Measurements from ENCODE around the gene SFXN5.

Gene SFXN5

DNA sequence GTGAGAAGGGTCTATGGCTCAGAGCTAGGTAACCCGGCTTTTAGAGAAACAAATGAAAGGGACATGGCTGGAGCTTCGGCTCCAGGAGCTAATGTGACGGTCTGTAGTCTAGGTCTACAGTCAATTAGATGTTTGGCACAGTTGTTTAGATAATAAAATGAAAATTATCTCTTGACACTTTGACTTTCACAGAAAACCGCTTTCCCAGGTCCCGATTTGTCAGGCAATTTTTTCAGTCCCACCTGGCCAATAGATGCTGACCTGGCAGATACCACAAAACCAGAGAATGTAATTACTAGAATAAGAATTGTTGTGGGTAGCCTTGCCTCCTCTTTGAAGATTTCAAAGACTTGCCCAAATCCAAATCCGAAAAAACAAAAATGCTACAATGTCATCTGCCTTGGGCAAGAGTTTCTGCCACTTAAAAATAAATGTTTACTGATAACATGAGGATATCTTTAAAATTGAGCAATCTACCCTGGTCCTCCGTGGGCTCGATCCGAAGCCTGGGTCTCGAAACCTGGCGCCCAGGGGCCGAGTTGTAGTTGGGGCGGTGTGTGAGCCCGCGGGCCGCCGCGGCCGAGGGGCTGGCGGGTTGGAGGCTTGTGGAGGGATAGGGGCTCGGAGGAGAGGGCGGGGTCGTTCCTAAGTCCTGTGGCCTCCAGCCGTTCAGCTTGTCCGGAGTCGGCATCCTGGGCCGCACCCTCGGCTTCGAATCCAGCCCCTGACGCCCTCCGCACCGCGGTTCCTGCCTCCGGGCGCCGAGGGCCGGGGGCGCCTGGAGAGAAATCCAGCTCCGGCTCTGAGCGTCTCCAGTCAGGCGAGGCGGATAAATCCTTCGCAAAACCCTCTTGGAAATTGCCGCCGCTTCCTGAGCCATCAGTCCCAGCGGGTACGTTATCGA lies 151.8 kb downstream of the SFXN5 start:
- no peak overlapping the region for H3K4me3 ChIP-seq (ENCODE audit: insufficient read depth, low read length, poor library complexity, severe bottlenecking)
- no peak overlapping the region for H3K9ac ChIP-seq (ENCODE audit: low read length)
- no peaks in the 10 kb centered on the region for H3K9me3 ChIP-seq (ENCODE audit: insufficient read depth, low read length)
- no peaks in the 10 kb centered on the region for H3F3A ChIP-seq (ENCODE audit: insufficient read depth)
- H3K36me3 ChIP-seq (ENCODE audit: low read length), result no peaks in the 10 kb centered on the region
- TF ChIP-seq, protein P1, sequence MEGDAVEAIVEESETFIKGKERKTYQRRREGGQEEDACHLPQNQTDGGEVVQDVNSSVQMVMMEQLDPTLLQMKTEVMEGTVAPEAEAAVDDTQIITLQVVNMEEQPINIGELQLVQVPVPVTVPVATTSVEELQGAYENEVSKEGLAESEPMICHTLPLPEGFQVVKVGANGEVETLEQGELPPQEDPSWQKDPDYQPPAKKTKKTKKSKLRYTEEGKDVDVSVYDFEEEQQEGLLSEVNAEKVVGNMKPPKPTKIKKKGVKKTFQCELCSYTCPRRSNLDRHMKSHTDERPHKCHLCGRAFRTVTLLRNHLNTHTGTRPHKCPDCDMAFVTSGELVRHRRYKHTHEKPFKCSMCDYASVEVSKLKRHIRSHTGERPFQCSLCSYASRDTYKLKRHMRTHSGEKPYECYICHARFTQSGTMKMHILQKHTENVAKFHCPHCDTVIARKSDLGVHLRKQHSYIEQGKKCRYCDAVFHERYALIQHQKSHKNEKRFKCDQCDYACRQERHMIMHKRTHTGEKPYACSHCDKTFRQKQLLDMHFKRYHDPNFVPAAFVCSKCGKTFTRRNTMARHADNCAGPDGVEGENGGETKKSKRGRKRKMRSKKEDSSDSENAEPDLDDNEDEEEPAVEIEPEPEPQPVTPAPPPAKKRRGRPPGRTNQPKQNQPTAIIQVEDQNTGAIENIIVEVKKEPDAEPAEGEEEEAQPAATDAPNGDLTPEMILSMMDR (IDR thresholded peaks at IDR 0.05; ENCODE audit: insufficient read depth, low read length, poor library complexity, severe bottlenecking), result no peak
- TF ChIP-seq EZH2phosphoT487 (conservative IDR thresholded peaks at IDR 0.05; ENCODE audit: low read length), result no peak
- H4K20me1 ChIP-seq (ENCODE audit: low read depth, low read length), result no peaks in the 10 kb centered on the region
- no peak overlapping the region for H2AFZ ChIP-seq (ENCODE audit: low read depth, low read length, severe bottlenecking)
- H3K27ac ChIP-seq (ENCODE audit: low read depth, low read length), result no peak overlapping the region
- H3K27me3 ChIP-seq (ENCODE audit: low read length), result no peaks in the 10 kb centered on the region
- H3K4me2 ChIP-seq (ENCODE audit: low read depth, low read length, poor library complexity, severe bottlenecking), result no peak overlapping the region
- H3K79me2 ChIP-seq (ENCODE audit: insufficient read depth, low read length), result no peaks in the 10 kb centered on the region
- H3K9me2 ChIP-seq (replicated peaks; ENCODE audit: insufficient read depth, low read length), result no peaks in the 10 kb centered on the region

DNA sequence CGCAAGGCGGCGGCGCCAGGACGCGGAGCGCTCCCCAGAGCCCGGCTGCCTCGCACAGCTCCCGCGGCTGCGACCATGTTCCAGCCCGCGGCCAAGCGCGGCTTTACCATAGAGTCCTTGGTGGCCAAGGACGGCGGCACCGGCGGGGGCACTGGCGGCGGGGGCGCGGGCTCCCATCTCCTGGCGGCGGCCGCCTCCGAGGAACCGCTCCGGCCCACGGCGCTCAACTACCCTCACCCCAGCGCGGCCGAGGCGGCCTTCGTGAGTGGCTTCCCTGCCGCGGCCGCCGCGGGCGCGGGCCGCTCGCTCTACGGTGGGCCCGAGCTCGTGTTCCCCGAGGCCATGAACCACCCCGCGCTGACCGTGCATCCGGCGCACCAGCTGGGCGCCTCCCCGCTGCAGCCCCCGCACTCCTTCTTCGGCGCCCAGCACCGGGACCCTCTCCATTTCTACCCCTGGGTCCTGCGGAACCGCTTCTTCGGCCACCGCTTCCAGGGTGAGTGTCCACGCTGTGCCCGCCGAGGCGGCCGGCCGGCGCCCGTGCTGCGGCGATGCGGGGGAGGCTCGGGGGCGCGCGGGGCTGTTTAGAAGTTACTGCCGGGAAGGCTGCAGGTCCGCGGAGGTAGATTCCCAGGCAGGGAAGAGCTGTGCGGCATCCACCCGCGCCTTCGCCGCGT lies 153.5 kb downstream of the SFXN5 start:
- Histone ChIP-seq H3K27ac (ENCODE audit: low read depth, low read length) (no peak overlapping the region), H3K27me3 (ENCODE audit: low read length) (no peaks in the 10 kb centered on the region), H3K9ac (ENCODE audit: low read length) (no peak overlapping the region), H3F3A (ENCODE audit: insufficient read depth) (no peaks in the 10 kb centered on the region), H3K9me3 (ENCODE audit: insufficient read depth, low read length) (no peaks in the 10 kb centered on the region), H3K4me3 (ENCODE audit: insufficient read depth, low read length, poor library complexity, severe bottlenecking) (no peak overlapping the region), H4K20me1 (ENCODE audit: low read depth, low read length) (no peaks in the 10 kb centered on the region), H3K36me3 (ENCODE audit: low read length) (no peaks in the 10 kb centered on the region), H3K4me2 (ENCODE audit: low read depth, low read length, poor library complexity, severe bottlenecking) (no peak overlapping the region), H3K79me2 (ENCODE audit: insufficient read depth, low read length) (no peaks in the 10 kb centered on the region), H2AFZ (ENCODE audit: low read depth, low read length, severe bottlenecking) (no peak overlapping the region), H3K9me2 (replicated peaks; ENCODE audit: insufficient read depth, low read length) (no peaks in the 10 kb centered on the region)
- TF ChIP-seq EZH2phosphoT487 (conservative IDR thresholded peaks at IDR 0.05; ENCODE audit: low read length), result no peak
- TF ChIP-seq, protein P1 (IDR thresholded peaks at IDR 0.05; ENCODE audit: insufficient read depth, low read length, poor library complexity, severe bottlenecking), result no peak

DNA sequence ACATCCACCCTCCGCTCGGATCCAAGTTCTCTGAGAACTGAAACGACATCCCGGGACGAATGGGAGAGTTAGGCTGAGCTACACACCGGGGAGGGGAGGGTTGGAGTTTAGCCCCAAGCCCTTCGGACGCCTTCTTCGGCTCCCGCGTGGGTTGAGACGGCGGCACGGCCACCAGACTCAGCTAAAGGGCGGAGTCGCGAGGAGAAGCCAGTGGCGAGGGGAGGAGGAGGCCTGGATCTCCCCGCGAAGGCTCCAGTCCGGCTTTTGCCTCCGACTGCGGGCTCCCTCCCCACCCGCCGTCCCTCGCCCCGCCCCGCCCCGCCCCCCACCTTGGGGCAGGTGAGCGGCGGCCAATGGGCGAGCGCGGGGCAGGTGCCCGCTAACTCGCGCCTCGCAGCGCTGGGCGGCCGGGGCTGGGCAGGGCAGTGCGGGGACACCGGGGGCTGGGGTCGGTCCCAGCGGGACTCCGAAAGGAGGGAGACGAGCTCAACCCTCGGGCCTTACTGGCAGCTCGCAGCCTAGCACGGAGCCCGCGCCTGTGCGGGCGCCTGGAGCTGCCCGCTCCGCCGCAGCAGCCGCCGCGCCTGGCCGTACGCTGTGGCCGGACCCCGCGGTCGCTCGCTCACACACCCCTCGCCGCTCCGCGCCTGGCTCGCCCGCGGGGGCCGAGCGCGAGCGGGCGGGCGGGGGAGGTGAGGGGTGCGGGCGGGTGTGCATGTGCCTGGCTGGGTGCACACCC lies 154.2 kb downstream of the SFXN5 start, which contains the start of gene EMX1:
Gene EMX1, plus strand, starts transcription at position 382 of the 739 bp plus-strand sequence. Its CDS starts 334 bp downstream, at position 716.
- Histone ChIP-seq H3K79me2 (ENCODE audit: insufficient read depth, low read length) (no peaks in the 10 kb centered on the region), H3K4me3 (ENCODE audit: insufficient read depth, low read length, poor library complexity, severe bottlenecking) (no peak within 1 kb of the TSS), H2AFZ (ENCODE audit: low read depth, low read length, severe bottlenecking) (no peak within 1 kb of the TSS), H4K20me1 (ENCODE audit: low read depth, low read length) (no peaks in the 10 kb centered on the region), H3K36me3 (ENCODE audit: low read length) (no peaks in the 10 kb centered on the region), H3K9me2 (replicated peaks; ENCODE audit: insufficient read depth, low read length) (no peaks in the 10 kb centered on the region), H3K27me3 (ENCODE audit: low read length) (no peaks in the 10 kb centered on the region), H3K9me3 (ENCODE audit: insufficient read depth, low read length) (no peaks in the 10 kb centered on the region), H3K27ac (ENCODE audit: low read depth, low read length) (no peak within 1 kb of the TSS), H3K4me2 (ENCODE audit: low read depth, low read length, poor library complexity, severe bottlenecking) (peak within 1 kb of the TSS; percentile 19), H3K9ac (ENCODE audit: low read length) (no peak within 1 kb of the TSS), H3F3A (ENCODE audit: insufficient read depth) (no peaks in the 10 kb centered on the region)
- TF ChIP-seq, protein P1 (IDR thresholded peaks at IDR 0.05; ENCODE audit: insufficient read depth, low read length, poor library complexity, severe bottlenecking), result no peak
- no peak for TF ChIP-seq EZH2phosphoT487 (conservative IDR thresholded peaks at IDR 0.05; ENCODE audit: low read length)
